ENCODE results near the gene ACOT11.

Gene ACOT11

DNA sequence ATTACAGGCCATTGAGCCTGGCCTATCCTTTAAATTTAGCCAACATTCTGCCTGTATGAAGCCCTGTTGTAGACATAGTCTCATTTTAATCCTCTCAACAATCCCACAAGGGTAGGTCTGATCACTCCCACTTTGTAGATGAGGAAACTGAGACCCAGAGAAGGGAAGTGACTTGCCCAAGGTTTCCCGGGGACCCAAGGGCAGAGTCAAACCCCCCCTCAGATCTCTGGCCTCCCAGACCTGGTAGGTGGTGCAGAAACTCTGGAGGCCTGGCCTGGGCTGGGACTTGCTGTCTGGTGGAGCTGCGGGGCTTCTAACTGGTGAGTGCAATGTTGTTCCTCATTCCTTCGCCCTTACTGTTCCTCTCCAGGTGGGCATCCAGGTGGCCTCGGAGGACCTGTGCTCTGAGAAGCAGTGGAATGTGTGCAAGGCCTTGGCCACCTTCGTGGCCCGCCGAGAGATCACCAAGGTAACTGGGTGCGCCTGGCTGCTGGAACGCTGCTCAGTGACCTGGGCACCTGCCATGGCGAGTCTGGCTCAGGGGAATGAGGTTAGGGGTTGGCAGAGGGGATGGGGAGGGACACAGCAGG lies 45.6 kb downstream of the ACOT11 start:
- DNase-seq: no peak

DNA sequence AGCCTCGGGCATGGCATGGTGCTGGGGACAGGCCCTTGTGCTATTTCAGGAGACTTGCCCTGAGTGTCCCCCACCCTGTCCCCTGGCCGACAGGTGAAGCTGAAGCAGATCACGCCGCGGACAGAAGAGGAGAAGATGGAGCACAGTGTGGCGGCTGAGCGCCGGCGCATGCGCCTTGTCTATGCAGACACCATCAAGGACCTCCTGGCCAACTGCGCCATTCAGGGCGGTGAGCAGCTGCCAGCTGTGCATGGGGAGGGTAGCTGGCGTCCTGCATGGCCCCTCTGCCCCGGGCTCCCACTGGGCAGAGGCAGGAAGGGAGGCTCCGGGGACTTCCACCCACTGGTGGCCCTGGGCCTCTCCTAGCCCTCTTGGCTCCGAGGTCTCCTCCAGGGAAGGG lies 46.4 kb downstream of the ACOT11 start:
- no peak for DNase-seq

DNA sequence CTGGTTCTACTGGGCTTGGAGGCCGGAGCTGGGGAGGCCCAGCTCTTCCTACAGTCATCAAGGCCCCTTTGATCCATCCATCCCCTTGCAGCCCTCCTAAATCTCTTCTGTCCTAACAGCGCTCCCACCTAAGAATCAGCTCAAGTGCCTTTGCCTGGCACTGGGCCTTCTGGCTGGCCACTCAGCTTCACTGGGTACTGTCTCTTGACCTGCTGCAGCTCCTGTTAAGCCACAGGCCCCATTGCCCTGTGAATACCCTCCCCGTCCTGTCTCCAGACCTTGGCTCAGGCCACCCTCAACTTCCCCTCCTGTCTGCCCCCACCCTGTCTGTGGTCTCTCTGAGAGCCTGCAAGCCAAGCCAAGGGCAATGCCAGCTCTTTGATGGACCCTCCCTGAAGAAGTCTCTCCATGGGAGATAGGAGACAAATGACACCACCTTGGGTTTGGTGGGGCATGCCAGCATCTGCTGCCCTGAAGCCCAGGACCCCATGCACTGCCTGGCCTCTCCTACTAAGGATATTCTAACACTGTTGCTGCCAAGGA lies 48.0 kb downstream of the ACOT11 start:
- DNase-seq: no peak

DNA sequence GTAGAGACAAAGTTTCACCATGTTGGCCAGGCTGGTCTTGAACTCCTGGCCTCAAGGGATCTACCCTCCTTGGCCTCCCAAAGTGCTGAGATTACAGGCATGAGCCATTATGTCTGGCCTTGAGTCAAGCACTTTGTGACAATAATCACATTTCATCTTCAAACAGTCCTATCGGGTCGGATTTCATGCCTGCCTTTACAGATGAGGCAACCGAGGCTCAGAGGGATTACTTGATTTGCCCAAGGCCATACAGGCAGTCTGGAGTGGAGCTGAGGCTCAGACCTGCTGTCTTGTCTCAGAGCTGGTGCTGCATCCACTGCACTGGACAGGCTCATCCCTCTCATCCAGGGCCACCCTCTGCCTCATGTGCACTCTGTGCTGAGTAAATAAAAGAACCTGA lies 48.7 kb downstream of the ACOT11 start:
- DNase-seq: no peak

DNA sequence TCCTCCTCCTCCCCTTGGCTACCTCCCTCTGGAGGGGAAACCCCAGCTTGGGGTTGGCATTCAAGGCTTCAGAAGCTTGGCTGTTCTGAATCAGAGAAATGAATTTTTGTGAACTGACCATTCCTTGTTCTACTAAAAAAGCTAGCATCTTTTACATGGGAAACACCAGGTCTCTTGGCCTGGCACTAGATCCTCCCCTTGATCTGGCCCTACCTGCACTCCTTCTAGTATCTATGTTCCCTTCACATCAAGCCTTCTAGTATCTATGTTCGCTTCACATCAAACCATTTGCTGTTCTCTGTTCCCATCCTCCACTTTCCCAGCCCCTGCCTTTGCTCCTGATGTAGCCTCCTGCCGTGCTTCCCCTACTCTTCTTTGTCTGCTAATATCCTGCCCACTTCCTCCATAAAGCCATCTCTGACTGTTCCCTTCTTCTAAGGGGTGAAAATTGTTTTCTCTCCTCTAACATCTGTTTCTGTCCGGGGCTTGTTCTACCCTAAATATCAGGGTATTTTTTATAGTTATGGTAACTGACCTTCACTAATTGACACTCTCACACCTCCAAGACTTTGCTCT lies 49.5 kb downstream of the ACOT11 start:
- DNase-seq: no peak

DNA sequence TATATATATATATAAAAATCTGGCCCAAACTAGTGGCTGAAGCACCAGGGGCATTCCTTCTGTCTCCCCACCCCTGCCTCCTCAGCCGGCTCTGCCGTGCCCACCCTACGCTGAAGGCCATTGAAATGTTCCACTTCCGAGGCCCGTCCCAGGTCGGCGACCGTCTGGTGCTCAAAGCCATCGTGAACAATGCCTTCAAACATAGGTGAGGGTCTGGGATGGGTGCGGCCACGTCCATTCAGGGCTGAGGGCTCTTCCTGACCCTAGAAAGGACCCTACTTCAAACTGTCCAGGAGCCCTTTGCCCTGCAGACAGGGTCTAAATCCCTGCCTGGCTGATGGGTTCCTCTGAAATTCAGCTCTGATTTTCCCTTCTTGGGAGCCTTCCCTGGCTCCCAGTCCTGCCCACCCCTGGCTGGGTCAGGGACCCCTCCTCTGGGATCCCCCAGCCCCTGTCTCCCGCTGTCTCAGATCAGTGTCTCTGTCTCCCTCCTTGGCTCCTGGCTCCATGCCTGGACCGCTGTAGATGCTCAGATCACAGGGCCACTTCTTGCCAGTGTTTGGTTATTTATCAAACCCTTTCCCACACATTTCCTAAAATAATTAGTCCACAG lies 51.3 kb downstream of the ACOT11 start:
- no peak for DNase-seq

DNA sequence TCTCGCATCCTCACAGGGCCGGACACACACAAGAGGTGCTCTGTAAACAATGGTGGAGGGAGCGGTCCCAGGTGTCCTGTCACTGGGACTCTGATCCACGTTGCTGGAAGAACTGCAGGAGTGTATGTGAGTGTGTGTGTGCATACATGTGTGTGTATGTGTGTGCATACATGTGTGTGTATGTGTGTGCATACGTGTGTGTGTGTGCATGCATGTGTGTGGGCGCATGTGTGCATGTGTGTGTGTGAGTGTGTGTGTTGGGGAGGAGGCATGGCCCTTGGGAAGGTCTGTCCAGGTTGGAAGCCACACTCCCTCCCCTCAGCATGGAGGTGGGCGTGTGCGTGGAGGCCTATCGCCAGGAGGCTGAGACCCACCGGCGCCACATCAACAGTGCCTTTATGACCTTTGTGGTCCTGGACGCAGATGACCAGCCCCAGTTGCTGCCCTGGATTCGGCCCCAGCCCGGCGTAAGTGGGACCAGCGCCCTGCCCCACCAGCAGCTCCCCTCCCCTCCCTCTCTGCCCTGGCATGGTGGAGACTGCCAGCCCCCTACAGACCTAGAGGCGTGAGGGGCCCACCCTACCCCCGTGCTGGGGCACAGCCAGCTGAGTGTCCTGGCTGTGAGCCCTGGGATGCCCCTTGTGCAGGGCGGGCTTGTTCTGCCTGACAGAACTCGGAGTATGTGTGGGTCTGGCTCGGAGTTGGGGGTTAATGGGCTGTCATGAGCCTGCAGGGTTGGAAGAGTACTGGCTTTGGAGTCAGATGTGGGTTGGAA lies 53.1 kb downstream of the ACOT11 start:
- DNase-seq: no peak

DNA sequence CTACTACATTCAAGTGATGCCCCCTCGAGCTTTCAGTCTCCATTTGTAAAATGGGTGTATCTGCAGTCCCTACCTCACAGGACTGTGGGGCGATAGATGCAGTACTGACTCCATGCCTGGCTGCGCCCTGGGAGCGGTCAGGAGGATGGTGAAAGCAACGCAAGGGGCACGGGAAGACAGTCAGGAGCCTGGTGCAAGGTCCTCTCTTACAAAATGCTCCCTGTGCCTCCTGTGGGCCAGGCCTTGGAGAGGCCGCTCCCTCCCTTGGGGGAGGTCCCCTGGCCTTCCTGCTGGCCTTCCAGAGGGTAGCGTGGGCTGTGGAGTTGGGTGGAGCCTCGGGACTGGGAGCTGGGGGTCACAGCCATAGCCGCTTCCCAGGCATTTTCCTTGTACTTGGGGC lies 53.7 kb downstream of the ACOT11 start:
- no peak for DNase-seq

DNA sequence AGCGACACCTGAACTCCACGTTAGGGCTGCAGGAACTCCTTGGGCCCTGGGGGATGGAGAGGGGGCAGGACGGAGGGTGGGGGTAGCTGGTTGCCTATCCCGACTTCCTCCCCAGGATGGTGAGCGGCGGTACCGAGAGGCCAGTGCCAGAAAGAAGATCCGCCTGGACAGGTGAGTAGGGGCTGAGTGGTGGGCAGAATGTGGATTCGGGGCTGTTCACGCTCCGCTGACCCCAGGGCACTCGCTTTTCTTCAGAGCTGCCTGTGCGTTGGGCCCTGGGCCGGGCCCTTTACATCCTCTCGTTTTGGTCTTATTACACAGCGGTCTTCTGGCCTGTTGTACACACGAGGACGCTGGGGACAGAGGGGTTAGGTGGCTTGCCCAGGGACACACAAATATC lies 54.5 kb downstream of the ACOT11 start:
- no peak for DNase-seq

DNA sequence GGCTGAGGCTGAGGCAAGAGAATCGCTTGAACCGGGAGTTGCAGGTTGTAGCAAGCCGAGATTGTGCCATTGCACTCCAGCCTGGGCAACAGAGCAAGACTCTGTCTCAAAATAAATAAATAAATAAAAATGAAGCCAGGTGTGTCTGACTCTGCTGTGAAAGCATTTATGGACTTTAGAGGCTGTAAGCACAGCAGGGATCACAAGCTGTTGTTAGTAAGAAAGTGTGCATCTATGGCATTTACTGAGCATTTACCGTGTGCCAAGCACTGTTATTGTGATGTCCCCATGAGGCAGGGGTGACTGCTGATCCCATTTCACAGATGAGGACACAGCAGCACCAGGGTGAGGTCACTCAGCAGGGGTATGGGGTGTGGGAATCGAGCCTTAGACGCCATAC lies 55.2 kb downstream of the ACOT11 start:
- no peak for DNase-seq

DNA sequence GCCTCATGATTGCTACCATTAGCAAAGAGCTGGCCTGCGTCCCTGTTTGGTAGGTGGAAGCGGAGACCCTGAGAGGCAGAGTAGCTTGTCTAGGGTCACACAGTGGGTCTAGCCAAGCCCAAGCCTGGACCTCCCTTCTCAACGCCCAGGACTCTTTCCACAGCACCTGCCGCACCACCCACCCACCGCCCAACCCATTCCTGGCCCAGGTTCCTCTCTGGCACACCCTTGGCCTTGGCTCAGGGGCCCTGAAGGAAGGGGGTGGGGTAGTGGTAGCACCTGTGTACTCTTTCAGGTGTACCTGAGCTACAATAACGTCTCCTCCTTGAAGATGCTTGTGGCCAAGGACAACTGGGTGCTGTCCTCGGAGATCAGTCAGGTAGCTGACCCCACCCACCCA lies 56.0 kb downstream of the ACOT11 start:
- DNase-seq: no peak

DNA sequence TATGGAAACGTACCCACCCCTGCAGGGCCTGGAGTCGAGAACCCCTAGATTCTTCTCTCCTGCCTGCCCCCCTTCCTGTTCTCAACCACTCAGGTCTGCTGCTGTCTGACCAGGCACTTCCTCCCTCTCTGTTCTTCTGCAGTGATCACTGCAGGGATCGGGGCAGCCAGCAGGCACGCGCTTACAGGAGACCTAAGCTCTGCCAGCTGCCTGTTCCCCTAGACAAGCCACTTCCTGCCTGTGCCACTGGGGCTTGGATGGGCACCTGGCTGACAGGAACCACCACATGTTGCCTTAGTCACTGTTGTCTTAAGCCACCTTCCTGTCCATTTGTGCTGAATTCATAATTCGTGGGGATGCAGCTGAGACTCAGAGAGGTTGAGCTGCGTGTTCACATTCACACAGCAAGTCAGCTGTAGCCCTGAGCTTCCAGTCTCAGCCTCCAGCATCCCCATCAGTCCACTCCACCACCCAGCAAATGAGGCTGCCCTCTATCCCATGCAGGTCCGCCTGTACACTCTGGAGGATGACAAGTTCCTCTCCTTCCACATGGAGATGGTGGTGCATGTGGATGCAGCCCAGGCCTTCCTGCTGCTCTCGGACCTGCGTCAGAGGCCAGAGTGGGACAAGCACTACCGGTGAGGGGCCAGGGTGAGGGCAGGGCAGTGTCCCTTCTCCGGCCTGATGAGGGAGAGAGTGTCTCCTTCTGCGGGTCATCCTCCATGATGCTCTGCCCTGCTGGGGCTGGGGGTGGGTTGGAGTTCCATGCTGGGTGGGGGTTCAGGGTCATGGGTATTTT lies 56.7 kb downstream of the ACOT11 start:
- peak; percentile 91 for DNase-seq

DNA sequence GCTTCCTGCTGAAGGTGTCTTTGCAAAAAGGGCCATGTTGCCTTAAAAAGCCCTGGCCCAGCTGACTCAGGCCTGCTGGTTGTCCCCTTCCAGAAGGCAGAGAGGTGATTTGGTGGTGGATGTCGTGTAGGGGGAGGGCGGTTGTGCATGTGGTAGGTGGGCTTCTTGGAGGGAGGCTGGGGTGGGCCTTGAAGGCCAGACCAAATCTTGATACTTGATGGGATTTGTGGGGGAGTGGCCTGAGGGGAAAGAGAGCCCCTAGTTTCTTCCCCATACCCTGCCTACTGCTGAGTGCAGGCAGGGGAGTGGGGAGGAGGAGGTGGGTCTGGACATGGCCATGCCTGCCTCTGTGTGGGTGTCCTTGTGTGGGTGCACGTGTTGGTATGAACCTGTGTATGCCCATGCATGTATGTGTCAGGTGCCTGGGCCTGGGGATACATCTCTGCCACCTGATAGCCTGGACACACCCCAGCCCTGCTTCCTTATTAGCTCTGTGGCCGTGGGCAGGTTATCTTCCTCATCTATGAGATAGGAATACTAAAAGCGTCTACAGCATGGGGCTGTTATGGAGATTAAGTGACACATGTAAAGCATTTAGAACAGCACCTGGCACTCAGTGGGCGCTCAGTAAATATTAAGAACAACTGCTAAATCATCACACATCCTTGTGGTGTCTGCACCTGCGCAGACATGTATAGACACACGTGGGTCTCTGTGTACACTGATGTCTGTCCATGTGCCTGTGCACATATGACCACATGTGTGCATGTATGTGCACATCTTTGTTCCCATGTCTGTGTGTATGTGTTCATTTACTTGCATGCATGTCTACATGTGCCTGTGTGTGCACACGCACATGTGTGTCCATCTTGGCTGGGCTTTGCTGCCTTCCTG lies 58.3 kb downstream of the ACOT11 start:
- no peak for DNase-seq

DNA sequence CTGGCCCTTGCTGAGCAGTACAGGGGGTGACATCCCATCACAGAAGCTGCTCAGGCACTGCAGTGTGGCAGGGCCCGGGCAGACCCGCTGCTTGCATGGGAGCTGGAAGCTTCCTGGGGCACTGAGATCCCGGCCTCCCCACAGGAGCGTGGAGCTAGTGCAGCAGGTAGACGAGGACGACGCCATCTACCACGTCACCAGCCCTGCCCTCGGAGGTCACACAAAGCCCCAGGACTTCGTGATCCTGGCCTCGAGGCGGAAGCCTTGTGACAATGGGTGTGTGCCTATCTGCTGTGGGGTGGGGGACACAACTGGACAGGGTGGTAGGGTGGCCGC lies 58.9 kb downstream of the ACOT11 start:
- DNase-seq: no peak

DNA sequence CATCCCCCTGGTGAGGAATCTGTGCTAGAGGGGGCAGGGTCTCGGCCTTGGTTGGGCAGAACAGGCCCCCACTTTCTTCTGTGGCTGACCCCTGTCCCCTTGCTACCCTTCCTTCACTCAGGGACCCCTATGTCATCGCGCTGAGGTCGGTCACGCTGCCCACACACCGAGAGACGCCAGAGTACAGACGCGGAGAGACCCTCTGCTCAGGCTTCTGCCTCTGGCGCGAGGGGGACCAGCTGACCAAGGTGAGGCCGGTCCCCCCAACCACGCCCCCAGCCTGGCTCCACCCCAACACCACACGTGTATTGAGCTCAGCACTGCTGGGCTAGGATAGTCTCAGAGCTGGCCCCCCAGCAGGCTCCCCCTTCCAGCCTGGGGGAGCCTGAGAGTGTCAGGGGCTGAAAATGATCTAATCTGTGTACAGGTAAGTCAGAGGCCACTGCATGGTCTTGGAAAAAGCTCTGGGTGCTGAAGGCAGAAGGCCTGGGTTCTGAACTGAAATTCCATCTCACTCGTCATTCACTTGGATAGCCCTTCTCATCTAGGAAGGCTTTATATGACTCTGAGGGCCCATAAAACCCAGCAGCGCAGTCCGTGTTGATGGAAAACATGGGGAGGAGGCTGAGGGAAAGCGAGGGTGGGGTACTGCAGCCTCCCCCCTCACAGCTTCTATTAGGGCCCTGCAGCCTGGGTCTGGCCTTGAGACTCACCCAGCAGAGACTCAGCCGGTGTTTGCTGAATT lies 60.0 kb downstream of the ACOT11 start:
- no peak for DNase-seq

DNA sequence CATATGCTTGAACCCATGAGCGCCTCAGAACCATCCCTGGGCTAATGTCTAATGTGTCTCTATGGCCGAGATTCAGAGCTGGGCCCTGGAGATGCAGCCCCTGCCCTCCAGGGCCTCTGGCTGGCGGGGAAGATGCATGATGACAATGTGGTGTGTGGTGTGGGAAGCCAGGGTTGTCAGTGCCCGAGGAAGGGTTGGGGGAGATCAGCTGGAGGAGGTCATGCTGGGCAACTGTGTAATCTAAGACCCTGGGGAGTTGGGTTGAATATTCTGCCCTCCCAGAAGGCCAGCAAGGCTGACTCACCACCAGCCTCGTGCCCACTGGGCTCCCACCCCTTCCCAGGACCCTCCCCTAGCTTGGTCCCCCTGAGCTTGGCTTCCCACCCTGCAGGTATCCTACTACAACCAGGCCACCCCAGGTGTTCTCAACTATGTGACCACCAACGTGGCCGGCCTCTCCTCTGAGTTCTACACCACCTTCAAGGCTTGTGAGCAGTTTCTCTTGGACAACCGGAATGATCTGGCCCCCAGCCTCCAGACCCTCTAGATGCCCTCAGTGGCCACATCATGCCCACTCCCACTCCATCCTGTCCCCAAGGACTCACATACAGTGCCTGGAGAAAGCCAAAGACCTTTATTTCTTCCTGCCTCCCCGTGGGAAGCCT lies 60.7 kb downstream of the ACOT11 start:
- DNase-seq: no peak

DNA sequence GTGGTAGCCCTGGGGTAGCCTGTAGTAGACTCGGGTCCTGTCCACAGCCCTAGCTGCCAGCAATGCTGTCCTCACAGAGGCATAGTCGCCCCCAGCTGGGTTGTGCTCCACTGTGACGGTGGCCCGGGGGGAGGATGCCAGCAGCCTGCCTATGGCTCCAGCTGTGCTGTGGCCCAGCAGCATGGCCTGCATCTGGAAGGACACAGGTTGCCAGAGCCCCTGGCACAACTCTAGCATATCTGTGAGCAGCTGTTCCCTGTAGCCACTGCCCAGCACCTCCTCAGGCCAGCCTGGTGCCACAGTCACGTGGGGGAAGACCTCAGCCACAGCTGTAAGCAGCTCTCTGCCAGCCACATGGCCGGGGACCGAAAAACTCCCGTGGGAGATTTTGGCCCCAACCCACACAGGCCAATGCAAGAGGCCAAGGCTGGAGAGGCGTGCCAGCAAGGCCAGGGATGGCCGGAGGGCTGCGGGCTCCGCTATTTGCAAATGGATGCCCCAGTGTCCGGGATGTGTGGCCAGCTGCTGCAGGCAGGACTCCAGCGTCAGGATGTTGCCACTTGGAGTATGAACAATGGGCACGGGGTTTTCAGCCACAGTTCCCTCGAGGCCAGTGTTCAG lies 61.4 kb downstream of the ACOT11 start:
- DNase-seq: no peak

DNA sequence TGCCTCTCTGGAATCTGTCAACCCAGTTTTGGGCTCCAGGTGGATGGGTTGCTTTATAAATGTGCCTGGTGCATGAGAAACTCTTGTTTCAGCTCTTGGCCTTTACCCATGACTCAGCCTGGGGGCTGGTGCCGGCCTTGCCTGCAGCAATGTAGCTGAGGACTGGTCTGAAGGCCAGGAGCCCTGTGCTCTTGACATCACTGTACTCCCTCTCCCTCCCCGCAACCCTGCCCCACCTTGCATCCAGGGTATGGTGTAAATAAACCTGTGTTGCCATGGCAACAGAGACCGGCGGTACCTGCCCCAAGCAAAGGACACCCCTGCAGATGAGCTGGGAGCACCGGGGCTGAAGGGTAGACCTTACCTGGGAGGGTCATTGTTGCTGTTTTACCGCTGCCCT lies 62.0 kb downstream of the ACOT11 start:
- DNase-seq: no peak

DNA sequence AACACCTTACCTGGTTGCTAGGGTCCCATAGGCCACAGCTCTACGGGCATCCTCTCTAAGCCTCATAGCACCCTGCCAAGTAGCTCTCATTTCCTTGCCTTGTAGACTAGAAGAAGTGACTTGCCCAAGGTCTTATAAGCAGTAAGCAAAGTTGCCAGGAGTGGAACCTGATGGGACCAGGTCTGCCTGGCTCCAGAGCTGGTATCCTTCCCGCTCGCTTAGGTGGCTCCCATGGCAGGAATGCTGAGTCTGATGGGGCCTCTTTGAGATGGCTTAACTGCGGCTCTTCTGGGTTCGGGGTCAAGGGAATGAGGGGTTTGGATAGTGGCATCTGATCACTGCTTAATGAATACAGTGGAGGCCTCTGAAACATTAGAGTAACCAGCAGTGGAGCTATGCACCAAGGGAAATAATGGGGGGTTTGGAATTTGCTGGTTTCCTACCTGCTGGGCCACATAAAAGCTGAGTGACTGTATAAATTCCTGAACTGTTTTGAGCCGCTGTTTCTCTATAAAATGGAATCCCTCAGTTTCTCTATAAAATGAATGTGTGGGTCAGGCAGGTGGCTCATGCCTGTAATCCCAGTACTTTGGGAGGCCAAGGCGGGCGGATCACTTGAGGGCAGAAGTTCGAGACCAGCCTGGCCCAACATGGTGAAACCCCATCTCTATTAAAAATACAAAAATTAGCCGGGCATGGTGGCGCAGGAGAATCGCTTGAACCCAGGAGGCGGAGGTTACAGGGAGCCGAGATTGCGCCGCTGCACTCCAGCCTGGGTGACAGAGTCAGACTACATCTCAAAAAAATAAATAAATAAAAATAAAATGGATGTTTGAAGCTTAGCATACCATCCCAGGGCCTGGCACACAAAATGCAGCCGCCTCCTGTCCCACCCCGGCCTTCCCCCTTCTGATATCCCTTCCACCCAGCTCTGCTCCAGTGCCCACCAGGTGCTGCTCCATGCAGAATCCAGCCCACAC lies 62.9 kb downstream of the ACOT11 start:
- no peak for DNase-seq

Measured in RPMI8226 (cell line).